SK-N-SH treated with all-trans-retinoic acid at 6 μM for 48 hours (cell line): Measurements from ENCODE around the gene ANKRD36.
"Not testable (repeated sequence)": the region's sequence is repeated elsewhere in the genome, so short reads cannot be mapped to it uniquely, and the experiment has no call there.

Source experiments
- BACH2 ChIP-seq: fragments of 250-450 bp; sonication (Bioruptor Pico); IDR thresholded peaks from 2 replicates; pipeline ENCODE4 v1.9.0; 2021; ENCODE audit warnings: mild to moderate bottlenecking, borderline replicate concordance
- CSDC2 ChIP-seq: fragments of 250-450 bp; sonication (Bioruptor Pico); IDR thresholded peaks from 2 replicates; pipeline ENCODE4 v1.5.0; 2020; ENCODE audit warnings: mild to moderate bottlenecking, moderate library complexity
- RARB ChIP-seq: fragments of 250-450 bp; sonication (Bioruptor Pico); IDR thresholded peaks from 2 replicates; pipeline ENCODE4 v1.8.0; 2021; ENCODE audit warnings: mild to moderate bottlenecking, moderate library complexity
- ZFP3 ChIP-seq: fragments of 250-450 bp; sonication (Bioruptor Pico); IDR thresholded peaks from 2 replicates; pipeline ENCODE4 v1.5.0; 2020; ENCODE audit warnings: mild to moderate bottlenecking, moderate library complexity
- ZNF70 ChIP-seq: fragments of 450-650 bp; formaldehyde crosslinking; IDR thresholded peaks from 2 replicates; pipeline ENCODE4 v1.5.0; 2020; ENCODE audit warnings: mild to moderate bottlenecking, moderate library complexity
- TF ChIP-seq, protein P1 (sequence below): fragments of 250-450 bp; sonication (Bioruptor Pico); IDR thresholded peaks from 2 replicates; pipeline ENCODE4 v1.8.0; 2020; ENCODE audit warnings: mild to moderate bottlenecking, moderate library complexity, borderline replicate concordance
- TF ChIP-seq, protein P2 (sequence below): fragments of 250-450 bp; sonication (Bioruptor Pico); IDR thresholded peaks from 2 replicates; pipeline ENCODE4 v1.5.1; 2020; ENCODE audit warnings: low read depth, mild to moderate bottlenecking, moderate library complexity

- TF ChIP-seq, protein P1, sequence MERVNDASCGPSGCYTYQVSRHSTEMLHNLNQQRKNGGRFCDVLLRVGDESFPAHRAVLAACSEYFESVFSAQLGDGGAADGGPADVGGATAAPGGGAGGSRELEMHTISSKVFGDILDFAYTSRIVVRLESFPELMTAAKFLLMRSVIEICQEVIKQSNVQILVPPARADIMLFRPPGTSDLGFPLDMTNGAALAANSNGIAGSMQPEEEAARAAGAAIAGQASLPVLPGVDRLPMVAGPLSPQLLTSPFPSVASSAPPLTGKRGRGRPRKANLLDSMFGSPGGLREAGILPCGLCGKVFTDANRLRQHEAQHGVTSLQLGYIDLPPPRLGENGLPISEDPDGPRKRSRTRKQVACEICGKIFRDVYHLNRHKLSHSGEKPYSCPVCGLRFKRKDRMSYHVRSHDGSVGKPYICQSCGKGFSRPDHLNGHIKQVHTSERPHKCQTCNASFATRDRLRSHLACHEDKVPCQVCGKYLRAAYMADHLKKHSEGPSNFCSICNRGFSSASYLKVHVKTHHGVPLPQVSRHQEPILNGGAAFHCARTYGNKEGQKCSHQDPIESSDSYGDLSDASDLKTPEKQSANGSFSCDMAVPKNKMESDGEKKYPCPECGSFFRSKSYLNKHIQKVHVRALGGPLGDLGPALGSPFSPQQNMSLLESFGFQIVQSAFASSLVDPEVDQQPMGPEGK: not testable (repeated sequence)
- TF ChIP-seq RARB, ZFP3, ZNF70, CSDC2, BACH2 (CRISPR knock-in tag): not testable (repeated sequence)
- TF ChIP-seq, protein P2, sequence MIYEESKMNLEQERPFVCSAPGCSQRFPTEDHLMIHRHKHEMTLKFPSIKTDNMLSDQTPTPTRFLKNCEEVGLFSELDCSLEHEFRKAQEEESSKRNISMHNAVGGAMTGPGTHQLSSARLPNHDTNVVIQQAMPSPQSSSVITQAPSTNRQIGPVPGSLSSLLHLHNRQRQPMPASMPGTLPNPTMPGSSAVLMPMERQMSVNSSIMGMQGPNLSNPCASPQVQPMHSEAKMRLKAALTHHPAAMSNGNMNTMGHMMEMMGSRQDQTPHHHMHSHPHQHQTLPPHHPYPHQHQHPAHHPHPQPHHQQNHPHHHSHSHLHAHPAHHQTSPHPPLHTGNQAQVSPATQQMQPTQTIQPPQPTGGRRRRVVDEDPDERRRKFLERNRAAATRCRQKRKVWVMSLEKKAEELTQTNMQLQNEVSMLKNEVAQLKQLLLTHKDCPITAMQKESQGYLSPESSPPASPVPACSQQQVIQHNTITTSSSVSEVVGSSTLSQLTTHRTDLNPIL (CRISPR knock-in tag): not testable (repeated sequence)
Observed at GRCh38 chr2:97266449-97266848, 153.5 kb downstream of the ANKRD36 start.
